HepG2 (cell line): Measurements from ENCODE around the gene EMC8. TPM values are rescaled to one million over a fixed set of nuclear protein-coding genes. Genes with fewer than 3 reads are reported as not detected.

Experiments
- DBP ChIP-seq: sonication (generic); formaldehyde crosslinking; IDR thresholded peaks from 2 replicates; pipeline ENCODE4 v1.4.0; 2020; ENCODE audit warnings: missing genetic modification reagents; ENCODE audit errors: not compliant biosample characterization
- DNMT3B ChIP-seq: conservative IDR thresholded peaks from 2 replicates; pipeline ENCODE4 v1.6.1; 2016; ENCODE audit warnings: missing biosample characterization, control low read depth
- HBP1 ChIP-seq: IDR thresholded peaks from 2 replicates; pipeline ENCODE4 v1.6.1; 2016; ENCODE audit warnings: low read depth, control low read depth
- YEATS2 ChIP-seq: sonication (generic); formaldehyde crosslinking; IDR thresholded peaks from 2 replicates; pipeline ENCODE4 v1.4.0; 2020; ENCODE audit warnings: missing genetic modification reagents, borderline replicate concordance
- ZGPAT ChIP-seq: IDR thresholded peaks from 2 replicates; pipeline ENCODE4 v1.6.1; 2016; ENCODE audit warnings: mild to moderate bottlenecking
- ZHX2 ChIP-seq, 2 experiments: sonication (generic) in 1 of 2; formaldehyde crosslinking in 1 of 2; IDR thresholded peaks; 2 replicates each; pipeline versions ENCODE4 v1.6.1 to v1.9.0; 2014 to 2022; ENCODE audit warnings: antibody characterized with exemption in 1 of 2, borderline replicate concordance in 1 of 2, inconsistent platforms in 1 of 2, low read depth in 1 of 2, missing genetic modification reagents in 1 of 2
- ZNF235 ChIP-seq: sonication (generic); formaldehyde crosslinking; IDR thresholded peaks from 2 replicates; pipeline ENCODE4 v1.8.1; 2023; ENCODE audit warnings: mild to moderate bottlenecking, missing genetic modification reagents, borderline replicate concordance
- ZNF276 ChIP-seq: sonication (generic); formaldehyde crosslinking; IDR thresholded peaks from 2 replicates; pipeline ENCODE4 v1.4.0; 2020; ENCODE audit warnings: mild to moderate bottlenecking, low read depth, missing genetic modification reagents
- ZNF382 ChIP-seq: sonication (generic); formaldehyde crosslinking; IDR thresholded peaks from 2 replicates; pipeline ENCODE4 v1.5.0; 2020; ENCODE audit warnings: missing genetic modification reagents, mild to moderate bottlenecking, borderline replicate concordance
- ZNF746 ChIP-seq: sonication (generic); formaldehyde crosslinking; IDR thresholded peaks from 2 replicates; pipeline ENCODE4 v1.8.0; 2022; ENCODE audit warnings: mild to moderate bottlenecking, missing genetic modification reagents
- ZNF784 ChIP-seq: sonication (generic); formaldehyde crosslinking; IDR thresholded peaks from 2 replicates; pipeline ENCODE4 v1.5.1; 2020; ENCODE audit warnings: missing genetic modification reagents, mild to moderate bottlenecking, borderline replicate concordance
- ZNF841 ChIP-seq: sonication (generic); formaldehyde crosslinking; IDR thresholded peaks from 2 replicates; pipeline ENCODE4 v1.8.1; 2023; ENCODE audit warnings: missing genetic modification reagents, borderline replicate concordance
- ZSCAN21 ChIP-seq: sonication (generic); formaldehyde crosslinking; IDR thresholded peaks from 2 replicates; pipeline ENCODE4 v1.8.0; 2022; ENCODE audit warnings: mild to moderate bottlenecking, missing genetic modification reagents, moderate library complexity, borderline replicate concordance
- ZSCAN31 ChIP-seq: sonication (generic); formaldehyde crosslinking; IDR thresholded peaks from 2 replicates; pipeline ENCODE4 v1.5.0; 2020; ENCODE audit warnings: low read depth, mild to moderate bottlenecking, missing genetic modification reagents
- polyA plus RNA-seq, 8 experiments: library from polyadenylated mRNA; depleted of rRNA in 3 of 8; stranded (reverse) in 7 of 8; unstranded in 1 of 8; fragments of >200 nt; fragmentation: Illumina TruSeq in 4 of 8; extraction: Trizol in 4 of 8; gene quantifications; 2 replicates each; pipeline versions ENCODE4 v1.2.1 to v1.2.3, GENCODE V29; 2011 to 2016; ENCODE audit warnings: low read depth in 4 of 8, missing spikeins in 1 of 8, mixed read lengths in 1 of 8; ENCODE audit not compliant: insufficient read depth in 1 of 8
- total RNA-seq, 5 experiments: library from RNA; depleted of rRNA; stranded (reverse); fragments of >200 nt; fragmentation: Illumina TruSeq; extraction: Trizol; gene quantifications; 2 replicates each; pipeline ENCODE4 v1.2.3, GENCODE V29; 2016; ENCODE audit warnings: low read depth in 1 of 5

The EMC8 gene
- total and polyA plus RNA-seq, 2 of the 13 experiments (the other 11 are each of a cell fraction or from before 2014, with no cell fraction given), result 55.0 to 76.0 TPM

- TF ChIP-seq ZHX2 (IDR thresholded peaks at IDR 0.05; ENCODE audit: low read depth) (no peak), ZHX2 (CRISPR knock-in tag; IDR thresholded peaks at IDR 0.05; ENCODE audit: borderline replicate concordance) (no peak), YEATS2 (CRISPR knock-in tag) (no peak), DBP (CRISPR knock-in tag) (no peak), ZNF276 (no peak), ZNF382 (no peak), ZSCAN31 (no peak), DNMT3B (CRISPR knock-in tag) (0 out of 2 replicates have a peak, but pooled peaks have one; percentile 21), ZSCAN21 (CRISPR knock-in tag) (no peak), HBP1 (CRISPR knock-in tag) (no peak), ZNF235 (CRISPR knock-in tag) (no peak), ZNF841 (CRISPR knock-in tag) (no peak), ZNF746 (0 out of 2 replicates have a peak, but pooled peaks have one; percentile 25), ZNF784 (CRISPR knock-in tag) (no peak), ZGPAT (peak; percentile 44; the same call in 1 of the 2 replicates)
Measured at GRCh38 chr16:85821390-85822135, 22.2 kb upstream of the EMC8 start (continued).
